ENCODE results near the gene ARFGEF3. TPM values are rescaled to one million over a fixed set of nuclear protein-coding genes. Genes with fewer than 3 reads are reported as not detected.

Gene ARFGEF3
- total RNA-seq, 1 donor from 2014 or later, result 3.8 TPM

DNA sequence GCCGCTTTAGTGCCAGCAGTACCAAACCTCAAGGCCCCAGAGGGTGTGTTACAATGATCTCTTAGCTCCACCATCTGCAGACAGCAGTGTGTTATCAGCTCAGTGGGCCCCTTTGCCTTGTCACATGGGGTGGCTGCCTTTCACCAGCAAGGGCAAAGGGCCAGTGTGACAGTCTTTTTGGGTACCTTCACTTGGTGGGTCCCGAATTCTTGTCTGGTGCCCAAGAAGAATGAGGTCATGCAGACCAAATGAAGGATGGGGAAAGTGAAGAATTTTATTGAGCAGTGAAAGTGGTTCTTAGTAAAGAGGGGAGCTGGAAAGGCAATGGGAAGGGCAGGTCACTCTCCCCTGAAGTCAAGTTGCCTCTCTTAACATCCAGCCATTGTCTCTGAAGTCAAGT lies 213.1 kb downstream of the ARFGEF3 start:
- Histone ChIP-seq H3K9me3 (ENCODE audit: low read depth) (no peaks in the 10 kb centered on the region), H3K4me1 (no peaks in the 10 kb centered on the region), H2AFZ (replicated peaks) (no peak overlapping the region), H3K4me2 (no peak overlapping the region), H3K36me3 (no peaks in the 10 kb centered on the region), H4K20me1 (ENCODE audit: low read depth) (no peaks in the 10 kb centered on the region), H3K79me2 (ENCODE audit: low read depth) (no peaks in the 10 kb centered on the region), H3K9ac (no peak overlapping the region), H3K4me3 (no peak overlapping the region), H3F3A (ENCODE audit: low read depth) (no peaks in the 10 kb centered on the region), H3K27me3 (no peaks in the 10 kb centered on the region), H3K27ac (no peak overlapping the region)
- peaks cover 8% of the 10 kb centered on the region for H3K4me1 Mint-ChIP-seq
- H3K9me3 Mint-ChIP-seq, result no peaks in the 10 kb centered on the region
- H3K4me3 Mint-ChIP-seq, result no peak overlapping the region
- H3K27me3 Mint-ChIP-seq (ENCODE audit: insufficient read depth, low read depth), result no peaks in the 10 kb centered on the region
- TF ChIP-seq EZH2phosphoT487 (IDR thresholded peaks at IDR 0.05) (no peak), EZH2 (IDR thresholded peaks at IDR 0.05) (no peak)
- TF ChIP-seq, protein P1, sequence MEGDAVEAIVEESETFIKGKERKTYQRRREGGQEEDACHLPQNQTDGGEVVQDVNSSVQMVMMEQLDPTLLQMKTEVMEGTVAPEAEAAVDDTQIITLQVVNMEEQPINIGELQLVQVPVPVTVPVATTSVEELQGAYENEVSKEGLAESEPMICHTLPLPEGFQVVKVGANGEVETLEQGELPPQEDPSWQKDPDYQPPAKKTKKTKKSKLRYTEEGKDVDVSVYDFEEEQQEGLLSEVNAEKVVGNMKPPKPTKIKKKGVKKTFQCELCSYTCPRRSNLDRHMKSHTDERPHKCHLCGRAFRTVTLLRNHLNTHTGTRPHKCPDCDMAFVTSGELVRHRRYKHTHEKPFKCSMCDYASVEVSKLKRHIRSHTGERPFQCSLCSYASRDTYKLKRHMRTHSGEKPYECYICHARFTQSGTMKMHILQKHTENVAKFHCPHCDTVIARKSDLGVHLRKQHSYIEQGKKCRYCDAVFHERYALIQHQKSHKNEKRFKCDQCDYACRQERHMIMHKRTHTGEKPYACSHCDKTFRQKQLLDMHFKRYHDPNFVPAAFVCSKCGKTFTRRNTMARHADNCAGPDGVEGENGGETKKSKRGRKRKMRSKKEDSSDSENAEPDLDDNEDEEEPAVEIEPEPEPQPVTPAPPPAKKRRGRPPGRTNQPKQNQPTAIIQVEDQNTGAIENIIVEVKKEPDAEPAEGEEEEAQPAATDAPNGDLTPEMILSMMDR (IDR thresholded peaks at IDR 0.05), result no peak
- no peaks in the 10 kb centered on the region for H3K36me3 Mint-ChIP-seq
- DNase-seq (ENCODE audit: low spot score), result no peak
- no peak overlapping the region for H3K27ac Mint-ChIP-seq

DNA sequence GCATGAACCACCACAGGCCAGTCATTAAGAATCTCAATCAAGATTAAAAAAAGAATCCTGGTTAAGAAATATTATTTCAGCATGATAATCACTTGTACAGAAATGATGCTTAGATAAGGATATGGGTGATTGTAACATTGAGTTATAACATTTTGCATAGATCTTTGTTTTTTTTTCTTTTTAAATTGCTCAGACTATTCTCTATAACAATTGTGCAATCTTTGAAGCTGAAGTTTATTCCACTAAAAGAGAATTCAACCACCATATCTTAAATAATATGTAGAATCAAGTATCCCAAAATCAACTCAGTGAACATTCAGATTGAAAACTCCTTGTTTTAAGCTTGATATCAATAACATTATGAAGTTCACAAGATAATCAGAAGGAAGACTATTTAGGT lies 215.3 kb downstream of the ARFGEF3 start:
- Mint-ChIP-seq H3K27me3 (ENCODE audit: insufficient read depth, low read depth) (no peaks in the 10 kb centered on the region), H3K27ac (no peak overlapping the region), H3K9me3 (no peaks in the 10 kb centered on the region), H3K4me3 (no peak overlapping the region), H3K36me3 (no peaks in the 10 kb centered on the region), H3K4me1 (peaks cover 2% of the 10 kb centered on the region)
- Histone ChIP-seq H3K4me3 (no peak overlapping the region), H3K79me2 (ENCODE audit: low read depth) (no peaks in the 10 kb centered on the region), H2AFZ (replicated peaks) (no peak overlapping the region), H3K27me3 (no peaks in the 10 kb centered on the region), H3K27ac (no peak overlapping the region), H3F3A (ENCODE audit: low read depth) (no peaks in the 10 kb centered on the region), H3K36me3 (no peaks in the 10 kb centered on the region), H3K4me1 (no peaks in the 10 kb centered on the region), H3K9ac (no peak overlapping the region), H3K4me2 (no peak overlapping the region), H3K9me3 (ENCODE audit: low read depth) (no peaks in the 10 kb centered on the region), H4K20me1 (ENCODE audit: low read depth) (no peaks in the 10 kb centered on the region)
- TF ChIP-seq EZH2 (IDR thresholded peaks at IDR 0.05) (no peak), EZH2phosphoT487 (IDR thresholded peaks at IDR 0.05) (no peak)
- TF ChIP-seq, protein P1 (IDR thresholded peaks at IDR 0.05), result no peak
- DNase-seq (ENCODE audit: low spot score), result no peak

DNA sequence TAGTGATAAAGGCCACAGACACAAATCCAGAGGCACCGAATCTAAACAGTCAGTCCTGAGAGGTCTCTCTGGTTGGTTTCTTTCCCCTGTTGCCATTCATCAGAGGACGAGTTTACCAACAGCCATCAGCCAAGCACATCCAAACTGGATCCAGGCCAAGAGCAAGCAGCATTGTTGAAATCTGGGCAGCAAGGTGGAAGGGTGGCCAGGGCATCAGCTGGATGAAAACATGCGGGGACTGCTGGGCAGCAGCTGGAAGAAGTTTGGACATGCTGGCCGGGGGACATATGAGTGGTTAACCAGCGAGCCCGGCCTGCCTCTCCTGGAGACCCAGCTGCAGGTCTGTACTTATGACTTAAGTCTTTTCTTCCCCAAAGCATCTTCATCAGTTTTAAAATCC lies 216.1 kb downstream of the ARFGEF3 start, which contains the start of gene SMIM28:
Gene SMIM28, plus strand, starts transcription at position 62 of the 400 bp plus-strand sequence. Its CDS starts 168 bp downstream, at position 230.
- no peaks in the 10 kb centered on the region for H4K20me1 ChIP-seq (ENCODE audit: low read depth)

DNA sequence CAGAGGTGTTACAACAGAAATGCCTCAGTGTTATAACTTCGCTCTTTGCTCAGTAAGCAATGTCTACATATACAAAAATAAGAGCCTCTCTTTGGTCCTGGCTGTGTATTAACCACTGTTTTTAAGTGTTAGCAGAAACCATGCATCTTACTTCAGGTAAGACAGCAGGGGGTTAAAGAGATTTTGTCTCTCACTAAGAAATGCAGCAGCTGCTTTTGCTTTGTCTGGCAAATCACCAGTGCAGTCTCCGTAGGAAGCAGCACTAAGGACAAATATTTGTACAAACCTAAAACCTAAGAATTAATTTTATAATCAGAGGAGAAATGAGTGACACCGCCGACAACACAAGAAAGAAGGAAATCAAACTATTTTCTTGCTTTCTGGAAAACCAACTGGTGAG lies 216.7 kb downstream of the ARFGEF3 start:
- H3K79me2 ChIP-seq (ENCODE audit: low read depth), result no peaks in the 10 kb centered on the region
- H3K36me3 ChIP-seq, result no peaks in the 10 kb centered on the region
- no peaks in the 10 kb centered on the region for H4K20me1 ChIP-seq (ENCODE audit: low read depth)
- H3K4me2 ChIP-seq, result no peak overlapping the region
- Mint-ChIP-seq H3K4me1 (peaks cover 4% of the 10 kb centered on the region), H3K4me3 (no peak overlapping the region), H3K9me3 (no peaks in the 10 kb centered on the region), H3K27me3 (ENCODE audit: insufficient read depth, low read depth) (no peaks in the 10 kb centered on the region), H3K27ac (no peak overlapping the region), H3K36me3 (no peaks in the 10 kb centered on the region)
- H3K4me1 ChIP-seq, result no peaks in the 10 kb centered on the region
- H2AFZ ChIP-seq (replicated peaks), result no peak overlapping the region
- no peak for TF ChIP-seq EZH2phosphoT487 (IDR thresholded peaks at IDR 0.05)
- TF ChIP-seq, protein P1 (IDR thresholded peaks at IDR 0.05), result no peak
- no peak for TF ChIP-seq EZH2 (IDR thresholded peaks at IDR 0.05)
- no peaks in the 10 kb centered on the region for H3F3A ChIP-seq (ENCODE audit: low read depth)
- no peak overlapping the region for H3K27ac ChIP-seq
- no peak overlapping the region for H3K4me3 ChIP-seq
- no peaks in the 10 kb centered on the region for H3K9me3 ChIP-seq (ENCODE audit: low read depth)
- peak; percentile 27 for DNase-seq (ENCODE audit: low spot score)
- no peaks in the 10 kb centered on the region for H3K27me3 ChIP-seq
- H3K9ac ChIP-seq, result no peak overlapping the region

More for the DNA sequence above, 216.1 kb downstream of the ARFGEF3 start, which contains the start of gene SMIM28:
- no peaks in the 10 kb centered on the region for H3K27me3 Mint-ChIP-seq (ENCODE audit: insufficient read depth, low read depth)
- Histone ChIP-seq H3K27me3 (no peaks in the 10 kb centered on the region), H3K36me3 (no peaks in the 10 kb centered on the region), H3F3A (ENCODE audit: low read depth) (no peaks in the 10 kb centered on the region), H3K4me2 (no peak within 1 kb of the TSS), H3K9me3 (ENCODE audit: low read depth) (no peaks in the 10 kb centered on the region), H3K27ac (no peak within 1 kb of the TSS), H3K4me3 (no peak within 1 kb of the TSS), H3K4me1 (no peaks in the 10 kb centered on the region), H3K79me2 (ENCODE audit: low read depth) (no peaks in the 10 kb centered on the region), H2AFZ (replicated peaks) (peak within 1 kb of the TSS; percentile 51), H3K9ac (no peak within 1 kb of the TSS)
- no peaks in the 10 kb centered on the region for H3K9me3 Mint-ChIP-seq
- no peak for TF ChIP-seq EZH2phosphoT487 (IDR thresholded peaks at IDR 0.05)
- no peak within 1 kb of the TSS for H3K4me3 Mint-ChIP-seq
- H3K4me1 Mint-ChIP-seq, result peaks cover 2% of the 10 kb centered on the region
- no peak for DNase-seq (ENCODE audit: low spot score)
- H3K27ac Mint-ChIP-seq, result no peak within 1 kb of the TSS
- H3K36me3 Mint-ChIP-seq, result no peaks in the 10 kb centered on the region
